ENCODE results near the gene PLPP6.
"Not testable (repeated sequence)": the region's sequence is repeated elsewhere in the genome, so short reads cannot be mapped to it uniquely, and the experiment has no call there.

The PLPP6 gene

GRCh38 chr9:4640027-4640426, 22.1 kb upstream of the PLPP6 start:
- TF ChIP-seq CTCF (IDR thresholded peaks at IDR 0.05; ENCODE audit: insufficient read depth, low read depth, low read length, missing control alignments): peak; percentile 33
- peak; percentile 25 for DNase-seq (ENCODE audit: low read depth)
- H3K4me3 ChIP-seq (ENCODE audit: low read length): no peak overlapping the region

- no peak for TF ChIP-seq CTCF (IDR thresholded peaks at IDR 0.05; ENCODE audit: insufficient read depth, low read depth, low read length, missing control alignments)
- H3K4me3 ChIP-seq (ENCODE audit: low read length): no peak overlapping the region
- no peak for DNase-seq (ENCODE audit: low read depth)
Observed at GRCh38 chr9:4642351-4642750, 19.7 kb upstream of the PLPP6 start.

- TF ChIP-seq CTCF (IDR thresholded peaks at IDR 0.05; ENCODE audit: insufficient read depth, low read depth, low read length, missing control alignments): no peak
- H3K4me3 ChIP-seq (ENCODE audit: low read length): no peak overlapping the region
- no peak for DNase-seq (ENCODE audit: low read depth)
Observed at GRCh38 chr9:4654084-4654483, 8.0 kb upstream of the PLPP6 start.

- H3K4me3 ChIP-seq (ENCODE audit: low read length): no peak overlapping the region
- TF ChIP-seq CTCF (IDR thresholded peaks at IDR 0.05; ENCODE audit: insufficient read depth, low read depth, low read length, missing control alignments): no peak
- DNase-seq (ENCODE audit: low read depth): no peak
Observed at GRCh38 chr9:4654538-4654937, 7.6 kb upstream of the PLPP6 start.

- H3K4me3 ChIP-seq (ENCODE audit: low read length); DNase-seq (ENCODE audit: low read depth): not testable (repeated sequence)
Observed at GRCh38 chr9:4656196-4656595, 5.9 kb upstream of the PLPP6 start.

GRCh38 chr9:4656621-4657020, 5.5 kb upstream of the PLPP6 start:
- no peak for TF ChIP-seq CTCF (IDR thresholded peaks at IDR 0.05; ENCODE audit: insufficient read depth, low read depth, low read length, missing control alignments)
- H3K4me3 ChIP-seq (ENCODE audit: low read length): no peak overlapping the region
- DNase-seq (ENCODE audit: low read depth): no peak

GRCh38 chr9:4657426-4658159, 4.5 kb upstream of the PLPP6 start:
- no peak for TF ChIP-seq CTCF (IDR thresholded peaks at IDR 0.05; ENCODE audit: insufficient read depth, low read depth, low read length, missing control alignments)
- DNase-seq (ENCODE audit: low read depth): no peak
- H3K4me3 ChIP-seq (ENCODE audit: low read length): no peak overlapping the region

GRCh38 chr9:4660665-4661064, 1.4 kb upstream of the PLPP6 start:
- H3K4me3 ChIP-seq (ENCODE audit: low read length); DNase-seq (ENCODE audit: low read depth): not testable (repeated sequence)

All from epithelial cell of esophagus (primary cell).